Spleen (tissue), 11 donors: ENCODE measurements around the gene NDOR1. TPM values are rescaled to one million over a fixed set of nuclear protein-coding genes. Genes with fewer than 3 reads are reported as not detected.

ENCODE experiments used
- DNase-seq: peaks from one replicate; pipeline ENCODE4 v3.0.0-alpha.2; 2020
- H3K27ac ChIP-seq, 8 donors: fragments of 200-600 bp; sonication (generic) in 7 of 8; 1 replicate in 4 of 8; 2 replicates in 4 of 8; pipeline versions ENCODE4 v1.5.0 to v1.8.0; 2016 to 2021; ENCODE audit warnings: inconsistent platforms in 4 of 8, mild to moderate bottlenecking in 4 of 8, moderate library complexity in 1 of 8
- H3K27me3 ChIP-seq, 7 donors: fragments of 200-600 bp; sonication (generic) in 6 of 7; replicated peaks in 1 of 7; 1 replicate in 4 of 7; 2 replicates in 3 of 7; pipeline versions ENCODE4 v1.5.0 to v1.8.0; 2016 to 2021; ENCODE audit warnings: inconsistent platforms in 3 of 7, mild to moderate bottlenecking in 1 of 7
- H3K36me3 ChIP-seq, 6 donors: fragments of 200-600 bp; sonication (generic) in 5 of 6; 1 replicate in 4 of 6; 2 replicates in 2 of 6; pipeline versions ENCODE4 v1.5.0 to v1.8.0; 2016 to 2021; ENCODE audit warnings: inconsistent platforms in 2 of 6
- H3K4me1 ChIP-seq, 6 donors: fragments of 200-600 bp; sonication (generic) in 5 of 6; 1 replicate in 3 of 6; 2 replicates in 3 of 6; pipeline versions ENCODE4 v1.5.0 to v1.8.0; 2016 to 2021; ENCODE audit warnings: inconsistent platforms in 3 of 6
- H3K4me3 ChIP-seq, 8 donors: fragments of 200-600 bp; sonication (generic) in 7 of 8; 1 replicate in 4 of 8; 2 replicates in 4 of 8; pipeline versions ENCODE4 v1.5.0 to v1.8.0; 2016 to 2021; ENCODE audit warnings: inconsistent platforms in 4 of 8, mild to moderate bottlenecking in 4 of 8, moderate library complexity in 2 of 8
- H3K9me3 ChIP-seq, 8 donors: fragments of 200-600 bp; sonication (generic) in 7 of 8; 1 replicate in 4 of 8; 2 replicates in 4 of 8; pipeline versions ENCODE4 v1.5.0 to v1.8.0; 2016 to 2021; ENCODE audit warnings: inconsistent platforms in 4 of 8
- POLR2A ChIP-seq, 3 donors: fragments of 450-650 bp; IDR thresholded peaks; one replicate each; pipeline ENCODE4 v1.5.1; 2017; ENCODE audit warnings: antibody characterized with exemption in 3 of 3, mild to moderate bottlenecking in 1 of 3
- POLR2AphosphoS5 ChIP-seq, 3 donors: sonication (generic); formaldehyde crosslinking; IDR thresholded peaks; one replicate each; pipeline ENCODE4 v1.5.1; 2017; ENCODE audit warnings: antibody characterized with exemption in 3 of 3
- WGBS, 5 donors: extraction: QIAGEN DNeasy Blood & Tissue Kit in 3 of 5; methylation state at CpG; one replicate each; pipeline versions ENCODE4 v1.1.5 to v1.1.7; 2013 to 2018; 5-methylcytosine and 5-hydroxymethylcytosine counted together
- intact Hi-C: fragments of 100-400 bp; cut with DNase I; formaldehyde crosslinking; loops from one replicate; pipeline ENCODE4 v1.15.0; 2023; ENCODE audit warnings: low total_unique reads
- polyA plus RNA-seq, 3 donors: library from polyadenylated mRNA; stranded (reverse); fragments of 200-250 nt; gene quantifications; one replicate each; pipeline ENCODE4 v1.2.1, GENCODE V29; 2013
- total RNA-seq, 7 donors: library from RNA; depleted of rRNA in 3 of 7; stranded (reverse); fragments of >200 nt in 3 of 7; fragmentation: NEBNext Ultra II Directional in 4 of 7; extraction: Animal tissue kit (Norgen Biotek cat#: 25700) in 4 of 7; gene quantifications; one replicate each; pipeline versions ENCODE4 v1.1.0 to v1.2.1, GENCODE V29; 2016 to 2021
- TF ChIP-seq, protein P1 (sequence below), 11 experiments: fragments of 200-600 bp in 7 of 11; fragments of 450-650 bp in 4 of 11; sonication (generic) in 4 of 11; IDR thresholded peaks in 8 of 11; conservative IDR thresholded peaks in 3 of 11; 1 replicate in 7 of 11; 2 replicates in 4 of 11; pipeline versions ENCODE4 v1.4.0 to v1.8.0; 2016 to 2021; ENCODE audit warnings: antibody characterized with exemption in 11 of 11, inconsistent platforms in 4 of 11, mild to moderate bottlenecking in 1 of 11
- donor health status: healthy with polysubstance abuse.
- donor health status: DM: no; HTN: no; CAD: no; lungs with moderate emphysema.
- donor health status: DM: no; HTN: no; CAD: no.
- donor health status: Bipolar disorder and iron deficiency.
- donor health status: healthy.
- donor health status: DM: no; HTN: no; CAD: no.
- donor health status: DM: yes; HTN: yes; CAD: no.

NDOR1 gene
- total and polyA plus RNA-seq, 10 donors: 6.3 to 28.7 (median 19.5) TPM

DNA sequence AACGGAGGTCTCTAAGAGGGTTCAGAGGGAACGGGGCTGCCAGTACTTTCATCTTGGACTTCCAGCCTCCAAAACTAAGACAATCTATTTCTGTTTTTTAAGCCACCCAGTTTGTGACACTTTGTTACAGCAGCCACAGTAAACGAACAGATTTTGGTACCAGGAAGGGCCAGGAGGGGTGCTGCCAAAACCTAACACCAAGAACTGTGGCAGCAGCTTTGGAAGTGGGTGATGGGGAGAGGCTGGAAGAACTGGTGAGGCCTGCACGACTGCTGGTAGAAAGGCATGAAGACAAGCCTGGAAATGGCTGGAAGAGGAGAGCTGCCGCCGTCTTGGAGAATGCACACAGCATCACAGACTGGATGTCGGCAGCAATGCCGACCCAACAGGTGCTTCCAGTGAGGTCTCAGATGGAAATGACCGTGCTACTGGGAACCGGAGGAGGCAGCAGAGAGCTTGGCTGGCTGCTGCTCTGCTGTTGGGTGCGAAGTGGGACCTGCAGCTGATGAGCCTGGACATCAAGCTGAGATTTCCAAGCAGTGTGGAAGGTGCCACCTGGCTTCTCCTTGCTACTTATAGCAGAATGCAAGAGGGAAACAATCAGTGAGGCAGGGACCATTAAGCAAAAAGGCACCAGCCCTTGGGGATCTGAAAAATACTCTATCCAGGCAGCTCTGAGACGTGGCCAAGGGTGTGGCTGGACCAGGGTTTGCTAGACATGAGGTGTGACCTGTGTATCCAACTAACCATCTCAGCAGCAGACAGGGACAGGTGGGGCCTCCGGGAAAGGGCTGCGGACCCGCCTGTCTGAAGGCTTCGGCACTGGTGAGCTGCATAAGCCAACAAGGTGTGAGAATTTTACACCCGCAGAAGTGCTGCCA, 29.0 kb upstream of the NDOR1 start:
- H3K4me3 ChIP-seq: no peak overlapping the region
- intact Hi-C loops: no loop called here
- H3K36me3 ChIP-seq: peaks cover 0 to 47% (median 39%) of the 10 kb centered on the region in 6 donors
- H3K9me3 ChIP-seq: no peaks in the 10 kb centered on the region
- WGBS, 5 donors: 61 to 71% (median 64%) methylated on average over 17 of the region's 17 CpGs
- no peak overlapping the region for H3K27ac ChIP-seq
- no peak for DNase-seq
- TF ChIP-seq POLR2AphosphoS5 (IDR thresholded peaks at IDR 0.05): peak in 1 of 3 donors; percentile 11
- no peak for TF ChIP-seq POLR2A (IDR thresholded peaks at IDR 0.05)
- TF ChIP-seq, protein P1, sequence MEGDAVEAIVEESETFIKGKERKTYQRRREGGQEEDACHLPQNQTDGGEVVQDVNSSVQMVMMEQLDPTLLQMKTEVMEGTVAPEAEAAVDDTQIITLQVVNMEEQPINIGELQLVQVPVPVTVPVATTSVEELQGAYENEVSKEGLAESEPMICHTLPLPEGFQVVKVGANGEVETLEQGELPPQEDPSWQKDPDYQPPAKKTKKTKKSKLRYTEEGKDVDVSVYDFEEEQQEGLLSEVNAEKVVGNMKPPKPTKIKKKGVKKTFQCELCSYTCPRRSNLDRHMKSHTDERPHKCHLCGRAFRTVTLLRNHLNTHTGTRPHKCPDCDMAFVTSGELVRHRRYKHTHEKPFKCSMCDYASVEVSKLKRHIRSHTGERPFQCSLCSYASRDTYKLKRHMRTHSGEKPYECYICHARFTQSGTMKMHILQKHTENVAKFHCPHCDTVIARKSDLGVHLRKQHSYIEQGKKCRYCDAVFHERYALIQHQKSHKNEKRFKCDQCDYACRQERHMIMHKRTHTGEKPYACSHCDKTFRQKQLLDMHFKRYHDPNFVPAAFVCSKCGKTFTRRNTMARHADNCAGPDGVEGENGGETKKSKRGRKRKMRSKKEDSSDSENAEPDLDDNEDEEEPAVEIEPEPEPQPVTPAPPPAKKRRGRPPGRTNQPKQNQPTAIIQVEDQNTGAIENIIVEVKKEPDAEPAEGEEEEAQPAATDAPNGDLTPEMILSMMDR (IDR thresholded peaks at IDR 0.05 in 8 of 11, conservative IDR thresholded peaks at IDR 0.05 in 3 of 11): peak in 6 of 11 experiments; percentile 10 to 47 (median 32)
- peaks cover 0 to 42% (median 12%) of the 10 kb centered on the region in 7 donors for H3K27me3 ChIP-seq
- H3K4me1 ChIP-seq: peaks cover 0 to 24% (median 1%) of the 10 kb centered on the region in 6 donors

DNA sequence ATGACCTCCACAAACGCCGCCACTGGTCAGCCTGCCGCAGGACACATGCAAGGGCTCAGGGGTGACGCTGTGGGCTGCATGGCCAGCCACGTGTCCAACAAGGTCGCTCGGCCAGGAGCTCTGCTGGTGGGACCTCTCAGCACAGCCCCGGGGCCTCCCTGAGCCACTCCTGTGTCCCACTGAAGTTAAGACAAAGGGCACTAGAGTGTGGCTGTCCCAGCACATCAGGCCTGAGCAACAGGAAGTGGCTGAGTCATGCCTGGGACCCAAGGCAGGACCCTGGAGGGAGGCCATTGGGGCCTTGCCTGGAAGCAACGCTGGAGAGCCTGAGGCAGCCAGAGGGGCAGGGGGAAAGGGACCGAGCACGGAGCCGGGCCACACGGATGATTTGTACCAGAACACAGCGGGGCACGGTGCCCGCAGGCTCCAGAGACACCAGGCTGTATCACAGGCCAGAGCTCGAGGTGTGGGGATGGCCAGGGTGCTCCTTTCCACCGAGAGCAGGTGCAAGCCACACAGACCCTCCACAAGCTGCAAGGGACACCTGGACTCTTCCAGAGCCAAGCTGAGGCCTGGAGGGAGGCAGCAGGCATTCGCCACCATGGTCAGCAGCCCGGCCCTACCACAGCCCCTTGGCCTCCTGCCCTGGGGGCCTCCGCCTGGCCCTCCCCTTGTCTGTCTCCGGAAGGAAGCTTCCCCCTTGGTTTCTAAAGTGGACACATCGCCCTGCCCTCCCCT, 27.1 kb upstream of the NDOR1 start:
- DNase-seq: no peak
- Histone ChIP-seq H3K4me3 (no peak overlapping the region), H3K9me3 (no peaks in the 10 kb centered on the region), H3K27ac (no peak overlapping the region), H3K4me1 (peaks cover 0 to 24% (median 1%) of the 10 kb centered on the region in 6 donors), H3K36me3 (peaks cover 0 to 65% (median 57%) of the 10 kb centered on the region in 6 donors), H3K27me3 (peaks cover 0 to 24% (median 0%) of the 10 kb centered on the region in 7 donors)
- TF ChIP-seq, protein P1 (IDR thresholded peaks at IDR 0.05 in 8 of 11, conservative IDR thresholded peaks at IDR 0.05 in 3 of 11): no peak
- TF ChIP-seq POLR2AphosphoS5 (IDR thresholded peaks at IDR 0.05) (no peak), POLR2A (IDR thresholded peaks at IDR 0.05) (no peak)
- intact Hi-C loops: no loop called here
- WGBS, 5 donors: 87 to 93% (median 88%) methylated on average over 20 to 23 of the region's 23 CpGs

DNA sequence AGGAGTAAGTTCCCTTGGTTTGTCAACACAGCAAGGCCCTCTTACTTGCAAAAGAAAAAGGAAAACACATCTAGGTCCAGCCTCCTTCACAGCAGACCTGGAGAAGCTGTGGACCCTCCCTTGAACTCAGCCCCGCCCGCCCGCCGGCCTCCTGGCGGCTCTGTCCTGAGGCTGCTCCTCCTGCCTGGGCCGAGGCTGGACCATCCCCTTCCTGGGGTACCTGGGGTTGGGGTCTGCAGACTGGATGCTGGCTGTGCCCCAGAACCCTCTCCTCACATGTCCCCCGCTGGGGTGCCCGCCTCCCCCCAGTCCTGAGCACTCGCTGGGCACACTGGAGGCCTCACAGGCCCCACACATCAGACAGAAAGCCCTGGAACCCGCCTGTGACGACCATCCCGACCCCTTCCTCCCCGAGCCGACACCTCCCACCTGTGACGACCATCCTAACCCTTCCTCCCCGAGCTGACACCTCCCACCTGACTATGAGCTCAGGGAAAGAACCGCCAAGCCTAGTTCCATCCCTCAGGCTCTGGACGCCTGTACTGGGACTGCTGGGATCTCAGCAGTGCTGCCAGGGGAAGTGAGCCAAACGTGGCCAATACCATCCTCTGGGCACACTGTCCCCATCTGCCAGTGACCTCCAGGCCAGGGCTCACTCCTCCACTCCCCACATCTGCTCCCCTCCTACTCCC, 26.4 kb upstream of the NDOR1 start:
- WGBS, 5 donors: 88 to 96% (median 92%) methylated on average over 19 of the region's 19 CpGs
- H3K4me3 ChIP-seq: no peak overlapping the region
- TF ChIP-seq POLR2A (IDR thresholded peaks at IDR 0.05) (no peak), POLR2AphosphoS5 (IDR thresholded peaks at IDR 0.05) (no peak)
- TF ChIP-seq, protein P1 (IDR thresholded peaks at IDR 0.05 in 8 of 11, conservative IDR thresholded peaks at IDR 0.05 in 3 of 11): no peak
- H3K27me3 ChIP-seq: peaks cover 0 to 17% (median 0%) of the 10 kb centered on the region in 7 donors
- DNase-seq: no peak
- H3K4me1 ChIP-seq: peaks cover 0 to 24% (median 1%) of the 10 kb centered on the region in 6 donors
- peaks cover 0 to 72% (median 64%) of the 10 kb centered on the region in 6 donors for H3K36me3 ChIP-seq
- intact Hi-C loops: no loop called here
- H3K9me3 ChIP-seq: no peaks in the 10 kb centered on the region
- no peak overlapping the region for H3K27ac ChIP-seq
